Liver (tissue), 3 donors: ENCODE results near the gene SLX1B.
"Not testable (repeated sequence)": the region's sequence is repeated elsewhere in the genome, so short reads cannot be mapped to it uniquely, and the experiment has no call there.

Source experiments
- EGR1 ChIP-seq, 2 donors: IDR thresholded peaks; 2 replicates each; pipeline ENCODE4 v1.6.1; 2016 to 2018; ENCODE audit warnings: antibody characterized with exemption in 2 of 2, low read depth in 2 of 2
- FOXA1 ChIP-seq: IDR thresholded peaks from 2 replicates; pipeline ENCODE4 v1.6.1; 2016; ENCODE audit warnings: antibody characterized with exemption
- GABPA ChIP-seq, 2 donors: IDR thresholded peaks in 1 of 2; conservative IDR thresholded peaks in 1 of 2; 2 replicates each; pipeline ENCODE4 v1.6.1; 2016; ENCODE audit warnings: antibody characterized with exemption in 2 of 2, mild to moderate bottlenecking in 1 of 2, moderate library complexity in 1 of 2
- JUND ChIP-seq, 2 donors: IDR thresholded peaks; 2 replicates each; pipeline ENCODE4 v1.6.1; 2016; ENCODE audit warnings: antibody characterized with exemption in 2 of 2
- RAD21 ChIP-seq, 2 donors: IDR thresholded peaks; 2 replicates each; pipeline ENCODE4 v1.6.1; 2016; ENCODE audit warnings: antibody characterized with exemption in 2 of 2, mild to moderate bottlenecking in 2 of 2
- RXRA ChIP-seq, 2 donors: IDR thresholded peaks; 2 replicates each; pipeline ENCODE4 v1.6.1; 2017 to 2018; ENCODE audit warnings: antibody characterized with exemption in 2 of 2, mild to moderate bottlenecking in 1 of 2
- SP1 ChIP-seq: IDR thresholded peaks from 2 replicates; pipeline ENCODE4 v1.6.1; 2018; ENCODE audit warnings: antibody characterized with exemption, mild to moderate bottlenecking
- TAF1 ChIP-seq: conservative IDR thresholded peaks from 2 replicates; pipeline ENCODE4 v1.6.1; 2016; ENCODE audit warnings: antibody characterized with exemption, mild to moderate bottlenecking
- TF ChIP-seq, protein P1 (sequence below): fragments of 150-350 bp; IDR thresholded peaks from 2 replicates; pipeline ENCODE4 v1.5.1; 2017; ENCODE audit warnings: improper control_type of control experiment, low read depth, low read length; ENCODE audit not compliant: missing input control
- TF ChIP-seq, protein P2 (sequence below): IDR thresholded peaks from 2 replicates; pipeline ENCODE4 v1.6.1; 2016; ENCODE audit warnings: antibody characterized with exemption
- TF ChIP-seq, protein P3 (sequence below): IDR thresholded peaks from 2 replicates; pipeline ENCODE4 v1.6.1; 2016; ENCODE audit warnings: antibody characterized with exemption, mild to moderate bottlenecking
- donor health status: healthy.
- donor health status: healthy.

DNA sequence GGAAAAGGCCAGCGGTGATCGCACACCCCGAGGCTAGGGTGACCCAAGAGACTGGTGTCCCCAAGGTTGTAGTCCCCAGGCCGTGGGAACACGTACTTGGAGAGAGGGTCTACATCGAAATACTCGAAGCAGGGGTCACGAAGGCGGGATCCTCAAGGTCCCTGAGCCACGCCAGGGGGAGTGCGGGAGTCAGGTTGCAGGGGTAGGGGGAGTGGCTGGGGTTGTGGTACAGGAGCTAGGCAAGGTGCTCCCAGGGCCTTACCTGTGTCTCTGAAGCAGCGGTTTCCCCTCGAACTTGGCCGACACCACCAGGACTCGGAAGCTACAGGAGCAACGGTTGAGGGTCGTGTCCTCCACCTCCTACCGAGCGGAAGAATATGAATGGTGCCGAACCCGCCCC, 579 bp upstream of the SLX1B start:
- TF ChIP-seq, protein P1, sequence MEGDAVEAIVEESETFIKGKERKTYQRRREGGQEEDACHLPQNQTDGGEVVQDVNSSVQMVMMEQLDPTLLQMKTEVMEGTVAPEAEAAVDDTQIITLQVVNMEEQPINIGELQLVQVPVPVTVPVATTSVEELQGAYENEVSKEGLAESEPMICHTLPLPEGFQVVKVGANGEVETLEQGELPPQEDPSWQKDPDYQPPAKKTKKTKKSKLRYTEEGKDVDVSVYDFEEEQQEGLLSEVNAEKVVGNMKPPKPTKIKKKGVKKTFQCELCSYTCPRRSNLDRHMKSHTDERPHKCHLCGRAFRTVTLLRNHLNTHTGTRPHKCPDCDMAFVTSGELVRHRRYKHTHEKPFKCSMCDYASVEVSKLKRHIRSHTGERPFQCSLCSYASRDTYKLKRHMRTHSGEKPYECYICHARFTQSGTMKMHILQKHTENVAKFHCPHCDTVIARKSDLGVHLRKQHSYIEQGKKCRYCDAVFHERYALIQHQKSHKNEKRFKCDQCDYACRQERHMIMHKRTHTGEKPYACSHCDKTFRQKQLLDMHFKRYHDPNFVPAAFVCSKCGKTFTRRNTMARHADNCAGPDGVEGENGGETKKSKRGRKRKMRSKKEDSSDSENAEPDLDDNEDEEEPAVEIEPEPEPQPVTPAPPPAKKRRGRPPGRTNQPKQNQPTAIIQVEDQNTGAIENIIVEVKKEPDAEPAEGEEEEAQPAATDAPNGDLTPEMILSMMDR, result not testable (repeated sequence)
- TF ChIP-seq, protein P2, sequence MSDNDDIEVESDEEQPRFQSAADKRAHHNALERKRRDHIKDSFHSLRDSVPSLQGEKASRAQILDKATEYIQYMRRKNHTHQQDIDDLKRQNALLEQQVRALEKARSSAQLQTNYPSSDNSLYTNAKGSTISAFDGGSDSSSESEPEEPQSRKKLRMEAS, result not testable (repeated sequence)
- TF ChIP-seq TAF1; FOXA1; RXRA (IDR thresholded peaks at IDR 0.05); SP1; GABPA (IDR thresholded peaks at IDR 0.05 in 1 of 2, conservative IDR thresholded peaks at IDR 0.05 in 1 of 2); EGR1 (IDR thresholded peaks at IDR 0.05; ENCODE audit: low read depth in 2 of 2); RAD21 (IDR thresholded peaks at IDR 0.05); JUND (IDR thresholded peaks at IDR 0.05): not testable (repeated sequence)
- TF ChIP-seq, protein P3, sequence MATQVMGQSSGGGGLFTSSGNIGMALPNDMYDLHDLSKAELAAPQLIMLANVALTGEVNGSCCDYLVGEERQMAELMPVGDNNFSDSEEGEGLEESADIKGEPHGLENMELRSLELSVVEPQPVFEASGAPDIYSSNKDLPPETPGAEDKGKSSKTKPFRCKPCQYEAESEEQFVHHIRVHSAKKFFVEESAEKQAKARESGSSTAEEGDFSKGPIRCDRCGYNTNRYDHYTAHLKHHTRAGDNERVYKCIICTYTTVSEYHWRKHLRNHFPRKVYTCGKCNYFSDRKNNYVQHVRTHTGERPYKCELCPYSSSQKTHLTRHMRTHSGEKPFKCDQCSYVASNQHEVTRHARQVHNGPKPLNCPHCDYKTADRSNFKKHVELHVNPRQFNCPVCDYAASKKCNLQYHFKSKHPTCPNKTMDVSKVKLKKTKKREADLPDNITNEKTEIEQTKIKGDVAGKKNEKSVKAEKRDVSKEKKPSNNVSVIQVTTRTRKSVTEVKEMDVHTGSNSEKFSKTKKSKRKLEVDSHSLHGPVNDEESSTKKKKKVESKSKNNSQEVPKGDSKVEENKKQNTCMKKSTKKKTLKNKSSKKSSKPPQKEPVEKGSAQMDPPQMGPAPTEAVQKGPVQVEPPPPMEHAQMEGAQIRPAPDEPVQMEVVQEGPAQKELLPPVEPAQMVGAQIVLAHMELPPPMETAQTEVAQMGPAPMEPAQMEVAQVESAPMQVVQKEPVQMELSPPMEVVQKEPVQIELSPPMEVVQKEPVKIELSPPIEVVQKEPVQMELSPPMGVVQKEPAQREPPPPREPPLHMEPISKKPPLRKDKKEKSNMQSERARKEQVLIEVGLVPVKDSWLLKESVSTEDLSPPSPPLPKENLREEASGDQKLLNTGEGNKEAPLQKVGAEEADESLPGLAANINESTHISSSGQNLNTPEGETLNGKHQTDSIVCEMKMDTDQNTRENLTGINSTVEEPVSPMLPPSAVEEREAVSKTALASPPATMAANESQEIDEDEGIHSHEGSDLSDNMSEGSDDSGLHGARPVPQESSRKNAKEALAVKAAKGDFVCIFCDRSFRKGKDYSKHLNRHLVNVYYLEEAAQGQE, result not testable (repeated sequence)
